ENCODE measurements around the gene ADGRG3.

- TF ChIP-seq EZH2 (IDR thresholded peaks at IDR 0.05; ENCODE audit: low read depth, low read length, severe bottlenecking) (no peak), NRF1 (IDR thresholded peaks at IDR 0.05; ENCODE audit: low read depth, low read length) (no peak), POLR2AphosphoS5 (IDR thresholded peaks at IDR 0.05; ENCODE audit: low read depth, low read length) (no peak)
- TF ChIP-seq, protein P1, sequence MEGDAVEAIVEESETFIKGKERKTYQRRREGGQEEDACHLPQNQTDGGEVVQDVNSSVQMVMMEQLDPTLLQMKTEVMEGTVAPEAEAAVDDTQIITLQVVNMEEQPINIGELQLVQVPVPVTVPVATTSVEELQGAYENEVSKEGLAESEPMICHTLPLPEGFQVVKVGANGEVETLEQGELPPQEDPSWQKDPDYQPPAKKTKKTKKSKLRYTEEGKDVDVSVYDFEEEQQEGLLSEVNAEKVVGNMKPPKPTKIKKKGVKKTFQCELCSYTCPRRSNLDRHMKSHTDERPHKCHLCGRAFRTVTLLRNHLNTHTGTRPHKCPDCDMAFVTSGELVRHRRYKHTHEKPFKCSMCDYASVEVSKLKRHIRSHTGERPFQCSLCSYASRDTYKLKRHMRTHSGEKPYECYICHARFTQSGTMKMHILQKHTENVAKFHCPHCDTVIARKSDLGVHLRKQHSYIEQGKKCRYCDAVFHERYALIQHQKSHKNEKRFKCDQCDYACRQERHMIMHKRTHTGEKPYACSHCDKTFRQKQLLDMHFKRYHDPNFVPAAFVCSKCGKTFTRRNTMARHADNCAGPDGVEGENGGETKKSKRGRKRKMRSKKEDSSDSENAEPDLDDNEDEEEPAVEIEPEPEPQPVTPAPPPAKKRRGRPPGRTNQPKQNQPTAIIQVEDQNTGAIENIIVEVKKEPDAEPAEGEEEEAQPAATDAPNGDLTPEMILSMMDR (IDR thresholded peaks at IDR 0.05; ENCODE audit: control extremely low read depth in 1 of 3, insufficient read depth in 1 of 3, low read depth in 1 of 3, low read length in 3 of 3), result no peak
These were observed 9.8 kb upstream of the ADGRG3 start for GRCh38 chr16:57658130-57658877.
